Measurements from ENCODE around the gene RNASE13.

The RNASE13 gene

DNA sequence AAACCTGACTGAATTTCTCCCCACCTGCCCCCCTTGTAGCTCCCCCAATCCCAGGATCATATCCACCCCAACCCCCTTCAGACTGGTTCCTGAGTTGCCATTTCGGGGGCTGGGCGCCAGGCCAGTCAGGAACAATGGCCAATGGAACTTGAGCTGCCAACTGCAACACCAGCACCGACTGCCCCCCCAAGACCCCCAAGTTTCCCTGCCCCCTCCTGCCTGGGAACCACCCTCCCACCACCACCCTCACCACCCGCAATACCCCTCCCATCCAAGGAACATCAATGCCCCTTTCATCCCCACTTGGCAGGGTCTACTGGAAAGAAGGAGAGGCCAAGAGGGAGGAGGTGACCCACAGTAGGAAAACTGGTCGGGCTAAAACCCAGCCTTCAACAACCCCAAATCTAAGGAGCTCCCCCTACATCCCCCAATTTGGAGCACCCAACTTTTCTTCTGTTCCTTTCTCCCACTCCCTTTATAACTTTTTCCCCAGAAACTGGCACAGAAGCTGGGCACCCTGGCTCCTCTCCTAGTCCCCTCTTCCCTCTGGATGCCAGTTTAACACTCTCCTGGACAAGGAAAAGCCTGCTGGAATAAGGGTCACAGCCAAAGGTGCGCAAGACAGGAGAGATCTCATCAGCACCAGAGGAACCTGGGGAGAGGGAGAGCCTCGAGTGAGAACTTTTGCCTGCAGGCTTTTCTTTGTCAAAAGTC is 8.2 kb downstream of the RNASE13 start:
- no peak for DNase-seq
- no peaks in the 10 kb centered on the region for H3K9me3 ChIP-seq
- H3K36me3 ChIP-seq = no peaks in the 10 kb centered on the region
- no peaks in the 10 kb centered on the region for H3K4me1 ChIP-seq
- no peak overlapping the region for H3K4me3 ChIP-seq (ENCODE audit: low read depth, low read length)
- TF ChIP-seq, protein P1, sequence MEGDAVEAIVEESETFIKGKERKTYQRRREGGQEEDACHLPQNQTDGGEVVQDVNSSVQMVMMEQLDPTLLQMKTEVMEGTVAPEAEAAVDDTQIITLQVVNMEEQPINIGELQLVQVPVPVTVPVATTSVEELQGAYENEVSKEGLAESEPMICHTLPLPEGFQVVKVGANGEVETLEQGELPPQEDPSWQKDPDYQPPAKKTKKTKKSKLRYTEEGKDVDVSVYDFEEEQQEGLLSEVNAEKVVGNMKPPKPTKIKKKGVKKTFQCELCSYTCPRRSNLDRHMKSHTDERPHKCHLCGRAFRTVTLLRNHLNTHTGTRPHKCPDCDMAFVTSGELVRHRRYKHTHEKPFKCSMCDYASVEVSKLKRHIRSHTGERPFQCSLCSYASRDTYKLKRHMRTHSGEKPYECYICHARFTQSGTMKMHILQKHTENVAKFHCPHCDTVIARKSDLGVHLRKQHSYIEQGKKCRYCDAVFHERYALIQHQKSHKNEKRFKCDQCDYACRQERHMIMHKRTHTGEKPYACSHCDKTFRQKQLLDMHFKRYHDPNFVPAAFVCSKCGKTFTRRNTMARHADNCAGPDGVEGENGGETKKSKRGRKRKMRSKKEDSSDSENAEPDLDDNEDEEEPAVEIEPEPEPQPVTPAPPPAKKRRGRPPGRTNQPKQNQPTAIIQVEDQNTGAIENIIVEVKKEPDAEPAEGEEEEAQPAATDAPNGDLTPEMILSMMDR (IDR thresholded peaks at IDR 0.05; ENCODE audit: low read depth, low read length) = no peak
- no peaks in the 10 kb centered on the region for H3K27me3 ChIP-seq

DNA sequence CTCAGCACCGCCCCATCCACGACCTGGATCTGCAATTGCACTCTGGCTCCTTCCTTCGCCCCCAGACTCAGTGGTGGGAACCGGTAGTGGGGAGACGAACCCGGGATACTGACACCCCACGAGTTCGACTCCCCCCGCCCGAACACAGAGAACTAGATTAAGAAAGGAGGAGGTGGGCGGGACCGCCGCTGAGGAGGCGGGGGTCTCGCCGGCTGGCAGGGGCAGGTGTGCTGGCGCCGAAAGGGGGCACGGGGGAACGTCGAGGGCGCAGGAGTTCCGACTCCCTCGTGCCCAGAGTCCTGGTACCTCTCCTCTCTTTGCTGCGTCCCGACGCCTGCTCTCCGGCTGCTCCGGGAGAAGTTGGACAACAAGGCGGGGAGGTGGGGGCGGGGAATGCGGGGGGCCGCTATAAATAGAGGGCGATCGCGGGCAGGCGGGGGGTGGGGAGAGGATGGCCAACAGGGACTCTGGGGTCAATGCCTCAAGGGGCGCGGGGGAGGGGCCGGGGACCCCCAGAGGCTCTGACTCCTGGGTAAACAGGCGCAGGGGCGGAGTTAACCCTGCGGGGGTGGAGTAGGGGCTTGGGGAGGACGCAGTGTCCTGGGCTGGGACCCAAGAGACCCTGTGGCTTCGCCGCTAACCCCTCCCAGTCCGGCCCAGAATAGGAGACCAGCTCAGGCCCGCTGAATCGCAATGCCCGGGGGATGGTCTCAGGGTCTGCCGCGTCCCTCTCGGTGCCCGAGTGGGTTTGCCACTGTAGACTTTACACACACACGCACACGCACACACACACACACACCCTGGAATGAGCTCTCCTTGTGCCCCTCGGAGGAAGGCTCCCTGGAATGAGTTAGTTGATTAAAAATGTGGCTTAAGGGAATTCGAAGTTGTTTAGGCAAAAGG is 9.0 kb downstream of the RNASE13 start:
- no peak for DNase-seq
- Histone ChIP-seq H3K4me1 (no peaks in the 10 kb centered on the region), H3K27me3 (no peaks in the 10 kb centered on the region), H3K9me3 (no peaks in the 10 kb centered on the region), H3K4me3 (ENCODE audit: low read depth, low read length) (peak overlapping the region; percentile 73), H3K36me3 (no peaks in the 10 kb centered on the region)
- TF ChIP-seq, protein P1 (IDR thresholded peaks at IDR 0.05; ENCODE audit: low read depth, low read length) = no peak

DNA sequence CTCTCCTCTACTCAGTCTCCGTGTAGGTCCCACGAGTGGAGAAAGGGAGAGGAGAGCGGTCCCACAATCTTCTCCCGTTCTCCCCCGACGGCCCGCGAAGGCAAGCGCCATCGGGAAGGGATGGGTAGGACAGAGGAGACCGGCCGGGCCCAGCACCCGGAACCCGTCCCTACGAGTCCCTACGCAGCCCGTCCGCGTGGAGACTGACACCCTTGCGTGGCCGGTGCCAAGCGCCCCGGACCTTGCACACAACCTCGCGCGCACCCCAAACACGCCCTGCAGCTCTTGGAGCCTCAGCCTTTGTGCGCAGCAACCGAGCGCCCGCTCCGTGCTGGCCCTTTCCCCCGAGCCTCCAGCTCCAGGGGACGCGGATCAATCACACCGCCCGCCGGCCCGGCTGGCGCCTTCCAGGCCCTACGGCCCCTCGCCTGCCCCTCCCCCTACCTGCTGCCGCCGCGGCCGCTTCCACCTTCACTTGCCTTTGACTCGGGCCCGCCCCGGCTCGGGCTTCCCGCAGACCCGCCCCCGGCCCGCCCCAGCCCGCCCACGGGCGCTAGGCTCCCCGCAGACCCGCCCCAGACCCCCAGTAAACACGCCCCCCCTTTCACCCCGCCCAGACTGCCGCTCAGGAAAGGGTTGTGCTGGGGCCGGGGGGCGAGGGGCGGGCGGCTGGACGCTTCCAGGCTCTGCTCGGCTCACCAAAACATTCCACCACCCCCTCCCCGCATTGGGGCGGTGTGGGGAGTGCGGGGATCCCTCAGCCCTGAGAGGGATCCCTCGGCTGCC is 9.8 kb downstream of the RNASE13 start, which contains the start of gene NDRG2:
Gene NDRG2 (minus strand): TSS at position 477 of the 786 bp plus-strand sequence. CDS start 1,746 bp downstream, outside the sequence.
- Histone ChIP-seq H3K4me3 (ENCODE audit: low read depth, low read length) (peak within 1 kb of the TSS; percentile 73), H3K27me3 (no peaks in the 10 kb centered on the region), H3K36me3 (no peaks in the 10 kb centered on the region), H3K4me1 (no peaks in the 10 kb centered on the region), H3K9me3 (no peaks in the 10 kb centered on the region)
- TF ChIP-seq, protein P1 (IDR thresholded peaks at IDR 0.05; ENCODE audit: low read depth, low read length) = no peak
- peak; percentile 87 for DNase-seq

DNA sequence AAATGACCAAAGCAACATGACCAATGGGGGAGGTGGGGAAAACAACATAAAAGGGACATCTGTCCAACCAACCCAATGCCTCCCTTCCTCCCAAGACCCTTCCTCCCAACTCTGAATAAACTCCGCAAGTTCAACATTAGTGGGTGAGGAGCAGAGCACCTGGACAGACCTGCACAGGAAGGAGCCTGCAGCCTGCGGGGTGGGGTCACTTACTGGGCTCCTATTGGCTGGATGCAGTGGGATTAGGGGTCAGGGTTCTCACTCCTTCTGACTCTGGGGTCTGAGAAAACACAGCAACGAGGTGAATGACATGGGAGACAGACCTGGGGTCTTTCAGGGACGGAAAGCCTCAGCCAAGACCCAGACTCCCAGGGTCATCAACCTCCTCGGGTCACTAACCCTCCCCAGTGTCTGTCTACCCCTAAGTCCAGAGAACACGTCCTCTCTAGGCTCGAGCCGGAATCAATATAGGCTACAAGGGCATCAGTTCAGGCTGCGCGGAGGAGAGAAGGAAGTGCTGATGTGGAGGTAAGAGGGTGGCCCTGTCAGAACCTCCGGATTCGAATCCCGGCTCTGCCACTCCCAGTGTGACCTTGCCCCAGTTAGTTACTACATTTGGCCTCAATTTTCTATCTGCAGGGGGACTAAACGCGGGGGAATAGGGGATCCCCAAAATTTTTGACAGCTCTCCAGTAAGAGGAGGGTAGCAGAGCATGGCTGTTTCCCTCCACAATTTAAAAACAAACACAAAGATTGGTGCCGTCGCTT is 10.6 kb downstream of the RNASE13 start:
- Histone ChIP-seq H3K36me3 (no peaks in the 10 kb centered on the region), H3K9me3 (no peaks in the 10 kb centered on the region), H3K27me3 (no peaks in the 10 kb centered on the region), H3K4me3 (ENCODE audit: low read depth, low read length) (peak overlapping the region; percentile 73), H3K4me1 (no peaks in the 10 kb centered on the region)
- no peak for DNase-seq
- TF ChIP-seq, protein P1 (IDR thresholded peaks at IDR 0.05; ENCODE audit: low read depth, low read length) = no peak

DNA sequence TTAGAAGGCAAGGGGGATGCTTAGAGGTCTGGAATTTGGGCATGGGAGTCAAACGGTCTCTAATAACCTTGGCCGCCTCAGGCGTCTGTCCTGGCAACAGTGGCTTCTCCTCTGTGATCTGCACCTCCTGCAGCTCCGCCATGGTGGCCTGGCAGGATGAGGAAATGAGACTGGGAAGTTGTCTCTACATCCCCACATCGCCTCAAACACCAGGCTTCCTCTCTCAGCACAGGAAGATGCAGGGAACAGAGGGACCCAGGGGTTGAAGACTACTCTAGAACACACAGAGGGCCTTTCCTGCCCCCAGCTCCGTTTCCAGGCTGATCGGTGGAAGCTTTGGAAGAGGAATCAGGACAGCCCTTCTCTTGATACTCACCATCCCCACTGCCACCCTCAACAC is 11.4 kb downstream of the RNASE13 start:
- Histone ChIP-seq H3K4me3 (ENCODE audit: low read depth, low read length) (no peak overlapping the region), H3K27me3 (no peaks in the 10 kb centered on the region), H3K4me1 (no peaks in the 10 kb centered on the region), H3K36me3 (no peaks in the 10 kb centered on the region), H3K9me3 (no peaks in the 10 kb centered on the region)
- DNase-seq = no peak
- TF ChIP-seq, protein P1 (IDR thresholded peaks at IDR 0.05; ENCODE audit: low read depth, low read length) = no peak
